ENCODE data around the gene SCN2A. TPM values are rescaled to one million over a fixed set of nuclear protein-coding genes. Genes with fewer than 3 reads are reported as not detected.

The SCN2A gene
- total RNA-seq: under 0.01 TPM in 1 of 2 replicates, not detected in the other

DNA sequence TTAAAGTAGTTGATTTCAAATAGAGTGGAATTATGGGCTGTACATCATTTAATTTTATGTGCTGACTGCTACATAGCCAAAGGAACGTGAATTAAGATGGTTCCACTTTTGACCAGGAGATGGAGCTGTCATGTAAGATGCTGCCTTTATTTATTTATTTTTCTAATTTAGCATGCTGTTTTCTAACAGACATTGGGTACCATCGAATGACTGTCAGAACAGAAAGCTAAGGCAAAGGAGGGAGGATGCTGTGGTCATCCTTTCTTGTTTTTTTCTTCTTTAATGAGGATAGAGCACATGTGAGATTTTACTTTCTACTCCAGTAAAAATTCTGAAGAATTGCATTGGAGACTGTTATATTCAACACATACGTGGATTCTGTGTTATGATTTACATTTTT, at the start of gene SCN2A:
TSS of gene SCN2A (plus strand) at position 185 of the 400 bp plus-strand sequence. CDS start 56,410 bp downstream, outside the sequence.

DNA sequence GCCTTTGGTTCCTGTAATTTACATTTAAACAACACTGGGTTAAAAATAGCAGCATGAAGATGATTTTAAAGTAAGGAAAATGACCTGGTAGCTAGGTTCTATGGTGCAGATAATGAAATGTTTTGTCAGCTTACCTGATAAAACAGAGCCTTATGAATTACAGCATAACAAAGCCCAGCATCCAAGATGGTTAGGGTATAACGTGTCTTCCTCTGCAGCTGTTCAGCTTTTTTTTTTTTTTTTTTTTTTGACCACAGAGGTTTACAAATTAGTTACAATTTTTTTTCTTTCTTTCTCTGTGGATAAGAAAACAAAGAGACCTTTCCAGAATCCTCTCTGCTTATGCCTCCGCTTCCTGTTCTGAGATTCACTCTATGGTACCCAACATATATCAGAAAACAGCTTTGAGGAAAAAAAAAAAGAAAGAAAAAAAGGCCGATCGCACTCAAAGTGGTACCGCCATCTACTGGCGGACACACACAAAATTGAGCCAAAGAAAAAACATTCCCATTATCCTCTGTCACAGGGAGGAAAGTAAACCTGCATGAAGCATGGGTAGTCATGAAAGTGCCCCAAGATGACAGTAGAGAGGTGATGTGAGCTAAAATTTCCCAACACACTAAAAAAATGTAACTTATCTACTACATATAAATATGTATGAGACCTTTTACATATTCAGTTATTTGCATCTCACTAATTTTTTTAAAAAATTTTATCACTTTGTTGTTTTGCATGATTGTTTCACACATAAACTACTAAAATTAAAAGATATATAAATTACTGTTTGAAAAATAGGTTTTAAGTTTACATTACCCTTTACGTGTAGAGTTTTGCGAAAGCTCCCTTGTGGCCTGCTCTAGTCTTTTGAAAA, 35.3 kb upstream of the SCN2A start, which contains the start of gene SCN3A:
TSS of gene SCN3A (minus strand) at position 362 of the 871 bp plus-strand sequence. CDS start 27,656 bp downstream, outside the sequence.

Other genes with a start within 250 kb of the SCN2A start
- gene SCN3A, start 35.4 kb upstream of the SCN2A start, total RNA-seq: 0.98 and 2.1 TPM in 2 replicates
- gene CSRNP3, start 230.3 kb downstream of the SCN2A start, total RNA-seq: under 0.01 and 0.05 TPM in 2 replicates

Measured in mammary microvascular endothelial cell (primary cell).